GM12878 (cell line): Measurements from ENCODE around the gene SLC6A11. TPM values are rescaled to one million over a fixed set of nuclear protein-coding genes. Genes with fewer than 3 reads are reported as not detected.

Source experiments
- ATAC-seq: fragments of 200-7000 bp; cut with Tn5 transposase; 3 replicates; pipeline ENCODE4 v1.9.1; 2020; ENCODE audit warnings: mild to moderate bottlenecking, moderate library complexity
- BruUV-seq: library from RNA; stranded (reverse); fragments of 400-500 nt; replicated peaks from 2 replicates; lab custom pipeline; 2021; lab: Mats Ljungman, UMichigan
- CTCF ChIA-PET: fragments of 300-600 bp; sonication (Branson Sonifier 250); formaldehyde crosslinking; extraction: SDS; loops from one replicate; lab custom pipeline; 2021; ENCODE audit warnings: inconsistent platforms; lab: Yijun Ruan, JAX
- POLR2A ChIA-PET: fragments of 350-600 bp; formaldehyde crosslinking; extraction: SDS; loops from one replicate; lab custom pipeline; 2021; ENCODE audit warnings: inconsistent platforms; lab: Charles Lee
- RAD21 ChIA-PET: fragments of 300-600 bp; sonication (Branson Sonifier 250); formaldehyde crosslinking; loops from one replicate; lab custom pipeline; 2023; ENCODE audit warnings: antibody characterized with exemption; ENCODE audit not compliant: unreplicated experiment; lab: Charles Lee
- SMC1A ChIA-PET: fragments of 300-600 bp; sonication (Branson Sonifier 250); formaldehyde crosslinking; loops from one replicate; lab custom pipeline; 2023; ENCODE audit not compliant: unreplicated experiment, uncharacterized antibody; lab: Charles Lee
- DNase-seq: peaks from one replicate; pipeline ENCODE4 v3.0.0-alpha.2; 2011; ENCODE audit warnings: low read depth, low spot score
- FAIRE-seq: peaks from 3 replicates; lab custom pipeline; 2011; peaks lifted over from hg19 to GRCh38; lab: Jason Lieb, UNC
- H2AFZ ChIP-seq: 2 replicates; pipeline ENCODE4 v1.6.0; 2011; ENCODE audit warnings: low read depth, low read length, control low read depth; ENCODE audit not compliant: control insufficient read depth
- H3K27ac ChIP-seq: 2 replicates; pipeline ENCODE4 v1.5.1; 2011; ENCODE audit warnings: control low read depth; ENCODE audit not compliant: control insufficient read depth, insufficient read depth
- H3K27me3 ChIP-seq, 2 experiments: replicated peaks in 1 of 2; 2 replicates each; pipeline versions ENCODE4 v1.6.0 to v1.6.1; 2011; ENCODE audit warnings: low read length in 1 of 2; ENCODE audit not compliant: control insufficient read depth in 2 of 2, insufficient read depth in 2 of 2
- H3K36me3 ChIP-seq, 2 experiments: 2 replicates each; pipeline ENCODE4 v1.5.1; 2011; ENCODE audit warnings: low read length in 1 of 2; ENCODE audit not compliant: control insufficient read depth in 2 of 2, insufficient read depth in 2 of 2
- H3K4me1 ChIP-seq: 2 replicates; pipeline ENCODE4 v1.6.1; 2011; ENCODE audit warnings: mild to moderate bottlenecking, low read length, moderate library complexity, mixed read lengths; ENCODE audit not compliant: control insufficient read depth, insufficient read depth
- H3K4me2 ChIP-seq: 2 replicates; pipeline ENCODE4 v1.6.0; 2011; ENCODE audit warnings: control low read depth; ENCODE audit not compliant: control insufficient read depth, insufficient read depth
- H3K4me3 ChIP-seq: fragments of 200-600 bp; sonication (generic); 2 replicates; pipeline ENCODE4 v1.5.1; 2016
- H3K79me2 ChIP-seq: 2 replicates; pipeline ENCODE4 v1.6.0; 2011; ENCODE audit warnings: low read length; ENCODE audit not compliant: control insufficient read depth, insufficient read depth
- H3K9ac ChIP-seq: 2 replicates; pipeline ENCODE4 v1.8.0; 2011; ENCODE audit warnings: low read length, control low read depth, mixed read lengths; ENCODE audit not compliant: control insufficient read depth, insufficient read depth
- H3K9me3 ChIP-seq: replicated peaks from 3 replicates; pipeline ENCODE4 v1.5.1; 2011; ENCODE audit warnings: mild to moderate bottlenecking, low read length; ENCODE audit not compliant: control insufficient read depth, insufficient read depth
- H4K20me1 ChIP-seq: 2 replicates; pipeline ENCODE4 v1.6.0; 2011; ENCODE audit not compliant: control insufficient read depth, insufficient read depth
- ASH2L ChIP-seq: fragments of 300-600, 200-600 bp; sonication (generic); IDR thresholded peaks from 2 replicates; pipeline ENCODE4 v1.6.1; 2017; ENCODE audit warnings: low read depth, mild to moderate bottlenecking, borderline replicate concordance
- BCL11A ChIP-seq: IDR thresholded peaks from 2 replicates; pipeline ENCODE4 v1.6.1; 2011; ENCODE audit warnings: low read depth, low read length
- CBFB ChIP-seq: IDR thresholded peaks from 2 replicates; pipeline ENCODE4 v1.6.1; 2016; ENCODE audit warnings: antibody characterized with exemption, low read depth
- FOXM1 ChIP-seq: IDR thresholded peaks from 2 replicates; pipeline ENCODE4 v1.6.1; 2012; ENCODE audit warnings: low read depth, mild to moderate bottlenecking, inconsistent platforms, low read length, moderate library complexity
- NR2C1 ChIP-seq: fragments of 450-650 bp; IDR thresholded peaks from 2 replicates; pipeline ENCODE4 v1.6.1; 2017; ENCODE audit warnings: antibody characterized with exemption, mild to moderate bottlenecking, moderate library complexity
- POLR2AphosphoS2 ChIP-seq: IDR thresholded peaks from 2 replicates; pipeline ENCODE4 v1.6.1; 2011; ENCODE audit warnings: low read depth, mild to moderate bottlenecking, low read length, improper control_type of control experiment, moderate library complexity
- RELA ChIP-seq: fragments of 450-650 bp; IDR thresholded peaks from 2 replicates; pipeline ENCODE4 v1.8.0; 2014; ENCODE audit warnings: borderline replicate concordance; ENCODE audit not compliant: partially characterized antibody
- REST ChIP-seq: IDR thresholded peaks from 2 replicates; pipeline ENCODE4 v1.6.1; 2012; ENCODE audit warnings: mild to moderate bottlenecking, low read depth, low read length
- RUNX3 ChIP-seq: IDR thresholded peaks from 2 replicates; pipeline ENCODE4 v1.6.1; 2012; ENCODE audit warnings: low read length, inconsistent platforms
- SMARCA5 ChIP-seq: fragments of 450-650 bp; IDR thresholded peaks from 2 replicates; pipeline ENCODE4 v1.6.1; 2017; ENCODE audit warnings: mild to moderate bottlenecking
- SMC3 ChIP-seq: IDR thresholded peaks from 2 replicates; pipeline ENCODE4 v1.6.1; 2011; ENCODE audit warnings: low read length, improper control_type of control experiment, borderline replicate concordance
- SPI1 ChIP-seq: IDR thresholded peaks from 2 replicates; pipeline ENCODE4 v1.6.1; 2011; ENCODE audit warnings: low read depth, mild to moderate bottlenecking, low read length, moderate library complexity, borderline replicate concordance; ENCODE audit not compliant: insufficient read depth
- SRF ChIP-seq, 2 experiments: IDR thresholded peaks; 2 replicates each; pipeline ENCODE4 v1.6.1; 2011; ENCODE audit warnings: low read depth in 2 of 2, low read length in 2 of 2, mild to moderate bottlenecking in 1 of 2, moderate library complexity in 1 of 2
- TARDBP ChIP-seq: IDR thresholded peaks from 2 replicates; pipeline ENCODE4 v1.6.1; 2016; ENCODE audit warnings: borderline replicate concordance
- TCF12 ChIP-seq: IDR thresholded peaks from 2 replicates; pipeline ENCODE4 v1.6.1; 2011; ENCODE audit warnings: low read depth, mild to moderate bottlenecking, low read length
- WGBS: methylation state at CpG from one replicate; pipeline ENCODE4 v1.1.6; 2016; ENCODE audit warnings: low lambda C conversion rate; ENCODE audit not compliant: insufficient replicate concordance, insufficient coverage; ENCODE audit errors: missing lambda C conversion rate; 5-methylcytosine and 5-hydroxymethylcytosine counted together
- in situ Hi-C: fragments of 300-500 bp; cut with MboI; formaldehyde crosslinking; loops from 9 replicates; pipeline ENCODE4 v1.14.3; 2018; ENCODE audit warnings: mixed read lengths
- intact Hi-C: fragments of 100-400 bp; cut with micrococcal nuclease; formaldehyde crosslinking; loops from one replicate; pipeline ENCODE4 v1.14.2; 2022; ENCODE audit not compliant: unreplicated experiment
- polyA plus RNA-seq, 11 experiments: library from polyadenylated mRNA; depleted of rRNA in 4 of 11; unstranded in 6 of 11; stranded (reverse) in 5 of 11; fragments of >200 nt; fragmentation: Nextera tagmentation in 4 of 11; fragmentation: Illumina TruSeq in 1 of 11; extraction: Ambion mirVana in 4 of 11; extraction: Trizol in 1 of 11; gene quantifications; 1 replicate in 1 of 11; 2 replicates in 10 of 11; pipeline versions ENCODE4 v1.2.1 to v1.2.3, GENCODE V29; 2011 to 2016; ENCODE audit warnings: inconsistent platforms in 2 of 11, missing spikeins in 2 of 11, low read depth in 1 of 11
- total RNA-seq, 4 experiments: library from RNA; depleted of rRNA in 3 of 4; stranded (reverse); fragments of >200 nt in 3 of 4; fragmentation: Illumina TruSeq in 1 of 4; extraction: Trizol in 1 of 4; gene quantifications; 2 replicates each; pipeline versions ENCODE4 v1.2.1 to v1.2.3, GENCODE V29; 2013 to 2021
- TF ChIP-seq, protein P1 (sequence below): IDR thresholded peaks from 2 replicates; pipeline ENCODE4 v1.6.1; 2012; ENCODE audit warnings: improper control_type of control experiment, low read depth, low read length; ENCODE audit not compliant: insufficient replicate concordance

SLC6A11 gene
- total and polyA plus RNA-seq, 10 of the 15 experiments (the other 5 are each of a cell fraction or from before 2014, with no cell fraction given), result not detected

GRCh38 chr3:10933470-10933804 lies 117.4 kb downstream of the SLC6A11 start:
- Histone ChIP-seq H3K4me2 (no peak overlapping the region), H3K4me3 (no peak overlapping the region), H3K27ac (no peak overlapping the region), H3K9me3 (no peaks in the 10 kb centered on the region), H4K20me1 (no peaks in the 10 kb centered on the region), H2AFZ (no peak overlapping the region), H3K36me3 (no peaks in the 10 kb centered on the region), H3K4me1 (no peaks in the 10 kb centered on the region), H3K9ac (no peak overlapping the region), H3K27me3 (no peaks in the 10 kb centered on the region; a peak in 1 of 4 replicates), H3K79me2 (no peaks in the 10 kb centered on the region)
- FAIRE-seq (no peak), DNase-seq (no peak), ATAC-seq (no peak)
- no TSS peak for BruUV-seq
- ChIA-PET SMC1A (interaction anchor here (0.6 kb wide), 1 partner anchor 50 kb away, joined by 3 read pairs; no protein-coding TSS in a partner anchor), RAD21 (no interaction called here), POLR2A (no interaction called here), CTCF (no interaction called here)
- intact Hi-C loops, result no loop called here
- in situ Hi-C loops, result no loop called here
- TF ChIP-seq SPI1, result no peak
- TF ChIP-seq CBFB, result no peak
- no peak for TF ChIP-seq RUNX3
- no peak for TF ChIP-seq TCF12
- TF ChIP-seq, protein P1, sequence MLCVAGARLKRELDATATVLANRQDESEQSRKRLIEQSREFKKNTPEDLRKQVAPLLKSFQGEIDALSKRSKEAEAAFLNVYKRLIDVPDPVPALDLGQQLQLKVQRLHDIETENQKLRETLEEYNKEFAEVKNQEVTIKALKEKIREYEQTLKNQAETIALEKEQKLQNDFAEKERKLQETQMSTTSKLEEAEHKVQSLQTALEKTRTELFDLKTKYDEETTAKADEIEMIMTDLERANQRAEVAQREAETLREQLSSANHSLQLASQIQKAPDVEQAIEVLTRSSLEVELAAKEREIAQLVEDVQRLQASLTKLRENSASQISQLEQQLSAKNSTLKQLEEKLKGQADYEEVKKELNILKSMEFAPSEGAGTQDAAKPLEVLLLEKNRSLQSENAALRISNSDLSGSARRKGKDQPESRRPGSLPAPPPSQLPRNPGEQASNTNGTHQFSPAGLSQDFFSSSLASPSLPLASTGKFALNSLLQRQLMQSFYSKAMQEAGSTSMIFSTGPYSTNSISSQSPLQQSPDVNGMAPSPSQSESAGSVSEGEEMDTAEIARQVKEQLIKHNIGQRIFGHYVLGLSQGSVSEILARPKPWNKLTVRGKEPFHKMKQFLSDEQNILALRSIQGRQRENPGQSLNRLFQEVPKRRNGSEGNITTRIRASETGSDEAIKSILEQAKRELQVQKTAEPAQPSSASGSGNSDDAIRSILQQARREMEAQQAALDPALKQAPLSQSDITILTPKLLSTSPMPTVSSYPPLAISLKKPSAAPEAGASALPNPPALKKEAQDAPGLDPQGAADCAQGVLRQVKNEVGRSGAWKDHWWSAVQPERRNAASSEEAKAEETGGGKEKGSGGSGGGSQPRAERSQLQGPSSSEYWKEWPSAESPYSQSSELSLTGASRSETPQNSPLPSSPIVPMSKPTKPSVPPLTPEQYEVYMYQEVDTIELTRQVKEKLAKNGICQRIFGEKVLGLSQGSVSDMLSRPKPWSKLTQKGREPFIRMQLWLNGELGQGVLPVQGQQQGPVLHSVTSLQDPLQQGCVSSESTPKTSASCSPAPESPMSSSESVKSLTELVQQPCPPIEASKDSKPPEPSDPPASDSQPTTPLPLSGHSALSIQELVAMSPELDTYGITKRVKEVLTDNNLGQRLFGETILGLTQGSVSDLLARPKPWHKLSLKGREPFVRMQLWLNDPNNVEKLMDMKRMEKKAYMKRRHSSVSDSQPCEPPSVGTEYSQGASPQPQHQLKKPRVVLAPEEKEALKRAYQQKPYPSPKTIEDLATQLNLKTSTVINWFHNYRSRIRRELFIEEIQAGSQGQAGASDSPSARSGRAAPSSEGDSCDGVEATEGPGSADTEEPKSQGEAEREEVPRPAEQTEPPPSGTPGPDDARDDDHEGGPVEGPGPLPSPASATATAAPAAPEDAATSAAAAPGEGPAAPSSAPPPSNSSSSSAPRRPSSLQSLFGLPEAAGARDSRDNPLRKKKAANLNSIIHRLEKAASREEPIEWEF, result no peak
- TF ChIP-seq TARDBP, result no peak
- no peak for TF ChIP-seq POLR2AphosphoS2
- TF ChIP-seq BCL11A, result no peak
- TF ChIP-seq REST, result no peak
- no peak for TF ChIP-seq SMC3
- no peak for TF ChIP-seq ASH2L
- no peak for TF ChIP-seq SRF (IDR thresholded peaks at IDR 0.05; ENCODE audit: low read depth in 2 of 2, low read length in 2 of 2)
- no peak for TF ChIP-seq NR2C1
- TF ChIP-seq RELA, result no peak
- TF ChIP-seq SMARCA5, result no peak
- TF ChIP-seq FOXM1, result no peak
- whole genome bisulfite sequencing, result 0% methylated on average over 1 of the region's 1 CpG
